ENCODE results near the gene OST4.

Gene OST4

DNA sequence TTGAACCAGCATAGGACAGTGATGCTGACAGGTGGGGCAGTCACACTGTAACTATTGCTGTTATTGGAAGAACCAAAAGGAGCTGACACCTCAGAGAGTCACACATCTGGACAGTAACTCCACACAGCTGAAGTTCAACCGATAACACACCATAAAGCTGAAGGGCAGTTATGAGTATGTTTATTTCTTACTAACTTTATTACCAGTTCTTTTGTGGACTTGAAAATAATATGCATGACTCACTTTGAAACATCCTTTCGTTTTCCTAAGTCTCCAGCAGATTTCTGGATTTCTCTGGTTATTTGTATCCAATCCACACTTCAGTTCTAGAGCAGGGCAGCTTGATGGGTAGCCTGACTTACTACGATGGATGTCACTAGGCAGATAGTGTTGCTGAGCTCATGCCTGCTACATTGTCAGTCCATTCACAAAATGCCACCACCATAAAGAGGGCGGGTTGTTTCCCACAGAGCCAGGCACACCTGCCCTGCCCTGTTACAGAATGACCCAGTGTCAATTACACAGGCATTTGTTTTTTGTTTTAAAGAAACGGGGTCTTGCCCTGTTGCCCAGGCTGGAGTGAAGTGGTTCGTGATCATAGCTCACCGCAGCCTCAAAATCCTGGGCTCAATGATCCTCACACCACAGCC lies 28.3 kb downstream of the OST4 start:
- TF ChIP-seq, protein P1, sequence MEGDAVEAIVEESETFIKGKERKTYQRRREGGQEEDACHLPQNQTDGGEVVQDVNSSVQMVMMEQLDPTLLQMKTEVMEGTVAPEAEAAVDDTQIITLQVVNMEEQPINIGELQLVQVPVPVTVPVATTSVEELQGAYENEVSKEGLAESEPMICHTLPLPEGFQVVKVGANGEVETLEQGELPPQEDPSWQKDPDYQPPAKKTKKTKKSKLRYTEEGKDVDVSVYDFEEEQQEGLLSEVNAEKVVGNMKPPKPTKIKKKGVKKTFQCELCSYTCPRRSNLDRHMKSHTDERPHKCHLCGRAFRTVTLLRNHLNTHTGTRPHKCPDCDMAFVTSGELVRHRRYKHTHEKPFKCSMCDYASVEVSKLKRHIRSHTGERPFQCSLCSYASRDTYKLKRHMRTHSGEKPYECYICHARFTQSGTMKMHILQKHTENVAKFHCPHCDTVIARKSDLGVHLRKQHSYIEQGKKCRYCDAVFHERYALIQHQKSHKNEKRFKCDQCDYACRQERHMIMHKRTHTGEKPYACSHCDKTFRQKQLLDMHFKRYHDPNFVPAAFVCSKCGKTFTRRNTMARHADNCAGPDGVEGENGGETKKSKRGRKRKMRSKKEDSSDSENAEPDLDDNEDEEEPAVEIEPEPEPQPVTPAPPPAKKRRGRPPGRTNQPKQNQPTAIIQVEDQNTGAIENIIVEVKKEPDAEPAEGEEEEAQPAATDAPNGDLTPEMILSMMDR (IDR thresholded peaks at IDR 0.05; ENCODE audit: low read depth, low read length) = no peak
- no peak overlapping the region for H3K4me3 ChIP-seq (ENCODE audit: low read depth, low read length)
- in situ Hi-C loops (cut with HindIII; ENCODE audit: low sequenced_read_pairs) = no loop called here
- DNase-seq (ENCODE audit: low read depth, low spot score) = no peak

DNA sequence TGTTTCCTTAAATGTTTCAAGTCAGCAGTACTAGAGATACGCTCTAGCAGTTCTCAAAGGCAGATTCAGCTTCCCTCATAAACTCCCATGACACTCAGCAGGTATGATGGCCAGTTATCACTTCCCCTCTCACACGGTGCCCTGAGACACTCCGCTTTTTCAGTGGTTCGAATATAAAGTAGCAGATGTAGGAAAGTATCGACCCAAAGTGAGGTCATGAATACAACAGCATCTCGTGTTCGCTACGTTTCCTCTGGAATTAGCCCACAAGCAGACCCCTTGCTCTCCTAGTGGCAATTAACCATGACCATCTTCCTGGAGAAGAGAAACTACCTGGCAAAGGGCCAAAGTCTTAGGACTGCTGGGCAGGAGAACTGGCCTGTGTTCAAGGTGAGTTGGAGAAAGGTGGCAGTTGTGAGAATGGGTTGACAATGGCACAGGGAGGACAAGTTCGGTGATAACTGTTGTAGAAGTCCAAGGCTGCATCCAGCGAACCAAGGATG lies 29.2 kb downstream of the OST4 start:
- H3K4me3 ChIP-seq (ENCODE audit: low read depth, low read length) = no peak overlapping the region
- TF ChIP-seq, protein P1 (IDR thresholded peaks at IDR 0.05; ENCODE audit: low read depth, low read length) = no peak
- in situ Hi-C loops (cut with HindIII; ENCODE audit: low sequenced_read_pairs) = no loop called here
- no peak for DNase-seq (ENCODE audit: low read depth, low spot score)

DNA sequence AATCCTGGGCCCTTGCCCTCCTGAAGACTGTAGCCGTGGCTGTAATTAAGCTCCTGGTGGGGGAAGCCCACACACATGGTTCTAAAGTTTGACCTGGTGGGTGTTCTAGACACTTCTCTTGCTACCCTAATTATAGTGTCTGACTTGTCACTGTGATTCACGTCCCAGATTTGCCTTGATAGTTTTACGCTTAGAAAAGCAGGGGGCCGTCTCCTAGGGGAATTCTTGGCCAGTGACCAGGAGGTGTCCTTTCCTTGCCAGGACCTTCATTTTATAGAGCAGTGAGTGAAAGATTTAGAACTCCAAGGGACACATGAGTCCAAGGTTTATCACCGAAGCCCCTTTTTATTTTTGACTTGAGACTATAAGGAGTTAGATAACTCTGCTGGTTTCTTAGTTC lies 29.7 kb downstream of the OST4 start:
- H3K4me3 ChIP-seq (ENCODE audit: low read depth, low read length) = no peak overlapping the region
- peak; percentile 32 for DNase-seq (ENCODE audit: low read depth, low spot score)
- in situ Hi-C loops (cut with HindIII; ENCODE audit: low sequenced_read_pairs) = no loop called here
- TF ChIP-seq, protein P1 (IDR thresholded peaks at IDR 0.05; ENCODE audit: low read depth, low read length) = no peak

DNA sequence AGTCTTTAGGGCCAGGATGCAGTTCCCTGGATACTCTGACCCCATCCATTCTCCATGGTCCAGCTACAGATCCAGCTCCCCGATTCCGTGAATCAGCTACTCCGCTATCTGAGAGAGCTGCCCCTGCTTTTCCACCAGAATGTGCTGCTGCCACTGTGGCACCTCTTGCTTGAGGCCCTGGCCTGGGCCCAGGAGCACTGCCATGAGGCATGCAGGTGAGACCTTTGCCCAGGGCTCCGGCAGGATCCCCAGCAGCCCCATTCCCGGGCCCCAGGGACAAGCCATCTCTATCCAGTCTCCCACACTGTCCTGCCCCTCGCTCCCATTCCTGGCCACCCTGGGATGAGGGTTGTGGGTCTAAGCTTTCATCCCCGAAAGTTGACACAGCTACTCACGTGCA lies 31.2 kb downstream of the OST4 start:
- TF ChIP-seq, protein P1 (IDR thresholded peaks at IDR 0.05; ENCODE audit: low read depth, low read length) = no peak
- H3K4me3 ChIP-seq (ENCODE audit: low read depth, low read length) = no peak overlapping the region
- DNase-seq (ENCODE audit: low read depth, low spot score) = no peak
- in situ Hi-C loops (cut with HindIII; ENCODE audit: low sequenced_read_pairs) = no loop called here

DNA sequence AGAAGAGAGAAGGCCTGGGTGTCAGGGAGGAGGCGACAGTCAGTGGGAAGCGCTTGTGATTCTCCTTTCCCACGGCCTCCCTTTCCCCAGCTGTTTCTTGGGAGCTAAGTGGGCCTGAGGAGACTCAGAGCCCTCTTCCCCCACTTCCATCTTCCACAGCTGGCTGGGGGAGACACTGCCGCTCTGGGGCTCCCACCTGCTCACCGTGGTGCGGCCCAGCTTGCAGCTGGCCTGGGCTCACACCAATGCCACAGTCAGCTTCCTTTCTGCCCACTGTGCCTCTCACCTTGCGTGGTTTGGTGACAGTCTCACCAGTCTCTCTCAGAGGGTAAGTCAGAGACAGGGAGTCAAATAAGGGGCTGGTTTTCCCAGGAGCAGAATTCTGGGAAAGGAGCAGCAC lies 31.6 kb downstream of the OST4 start:
- no peak for DNase-seq (ENCODE audit: low read depth, low spot score)
- H3K4me3 ChIP-seq (ENCODE audit: low read depth, low read length) = no peak overlapping the region
- in situ Hi-C loops (cut with HindIII; ENCODE audit: low sequenced_read_pairs) = no loop called here
- TF ChIP-seq, protein P1 (IDR thresholded peaks at IDR 0.05; ENCODE audit: low read depth, low read length) = no peak

DNA sequence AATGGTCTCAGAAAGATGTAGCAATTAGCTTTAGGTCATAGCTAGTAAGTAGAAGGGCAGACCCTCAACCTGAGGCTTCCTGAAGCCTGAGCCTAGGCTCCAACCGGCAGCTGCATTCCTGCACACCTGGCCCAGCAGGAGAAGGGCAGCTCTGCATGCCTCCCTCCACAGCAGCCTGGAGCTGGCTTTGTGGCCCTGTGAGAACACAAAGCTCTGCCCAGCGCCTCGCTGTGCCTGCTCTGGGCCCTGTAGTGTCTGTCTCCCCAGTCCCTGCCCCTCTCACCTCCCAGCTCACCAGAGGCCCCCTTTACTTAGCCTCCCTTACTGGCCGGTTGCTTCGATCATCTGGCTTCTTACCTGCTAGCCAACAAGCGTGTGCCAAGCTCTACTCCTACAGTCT lies 32.0 kb downstream of the OST4 start:
- TF ChIP-seq, protein P1 (IDR thresholded peaks at IDR 0.05; ENCODE audit: low read depth, low read length) = no peak
- no peak overlapping the region for H3K4me3 ChIP-seq (ENCODE audit: low read depth, low read length)
- in situ Hi-C loops (cut with HindIII; ENCODE audit: low sequenced_read_pairs) = no loop called here
- DNase-seq (ENCODE audit: low read depth, low spot score) = no peak
